Muscle of leg (tissue), 11 donors: ENCODE measurements around the gene FKBP1B. TPM values are rescaled to one million over a fixed set of nuclear protein-coding genes. Genes with fewer than 3 reads are reported as not detected.
A peak's percentile ranks its signal among the peaks of the same experiment; 100 is the strongest.

ENCODE experiments used
- DNase-seq: peaks from one replicate; pipeline ENCODE4 v3.0.0; 2013
- H3K27ac ChIP-seq: one replicate; pipeline ENCODE4 v1.5.1; 2013; ENCODE audit warnings: mild to moderate bottlenecking, low read length, control low read depth
- H3K27me3 ChIP-seq: one replicate; pipeline ENCODE4 v1.6.1; 2013; ENCODE audit warnings: low read length; ENCODE audit not compliant: control insufficient read depth, insufficient read depth
- H3K36me3 ChIP-seq: one replicate; pipeline ENCODE4 v1.6.1; 2013; ENCODE audit warnings: low read length; ENCODE audit not compliant: control insufficient read depth, insufficient read depth
- H3K4me1 ChIP-seq: one replicate; pipeline ENCODE4 v1.6.1; 2013; ENCODE audit warnings: low read length; ENCODE audit not compliant: control insufficient read depth, insufficient read depth
- H3K4me3 ChIP-seq: one replicate; pipeline ENCODE4 v1.5.1; 2013; ENCODE audit warnings: low read length, control low read depth
- H3K9me3 ChIP-seq: replicated peaks from 2 replicates; pipeline ENCODE4 v1.6.1; 2013; ENCODE audit warnings: low read depth, low read length; ENCODE audit not compliant: control insufficient read depth
- WGBS: methylation state at CpG from one replicate; pipeline ENCODE4 v1.1.5; 2013; ENCODE audit warnings: missing lambda C conversion rate; ENCODE audit not compliant: insufficient coverage; 5-methylcytosine and 5-hydroxymethylcytosine counted together
- polyA plus RNA-seq, 8 donors: library from polyadenylated mRNA; unstranded; fragments of 120-200 nt; gene quantifications; one replicate each; pipeline versions ENCODE4 v1.2.1 to v1.2.3, GENCODE V29; 2013; ENCODE audit warnings: inconsistent platforms in 1 of 8, low replicate concordance in 1 of 8; ENCODE audit not compliant: insufficient read length in 8 of 8, insufficient read depth in 1 of 8
- total RNA-seq: library from RNA; stranded (reverse); fragments of 120-200 nt; gene quantifications from one replicate; pipeline ENCODE4 v1.2.4, GENCODE V29; 2013

FKBP1B gene
- total and polyA plus RNA-seq, 9 donors: 2.1 to 4.5 (median 3.2) TPM

- WGBS: 70% methylated on average over 3 of the region's 4 CpGs
- Histone ChIP-seq H3K4me3 (no peak overlapping the region), H3K4me1 (no peaks in the 10 kb centered on the region), H3K27me3 (no peaks in the 10 kb centered on the region), H3K36me3 (no peaks in the 10 kb centered on the region), H3K27ac (no peak overlapping the region), H3K9me3 (no peaks in the 10 kb centered on the region)
- DNase-seq: no peak
Observed at GRCh38 chr2:24058564-24059271, 9.2 kb downstream of the FKBP1B start.

- Histone ChIP-seq H3K4me3 (no peak overlapping the region), H3K27me3 (no peaks in the 10 kb centered on the region), H3K9me3 (no peaks in the 10 kb centered on the region), H3K36me3 (peaks cover 24% of the 10 kb centered on the region), H3K27ac (no peak overlapping the region), H3K4me1 (no peaks in the 10 kb centered on the region)
- DNase-seq: no peak
- 57% methylated on average over 1 of the region's 2 CpGs for WGBS
Observed at GRCh38 chr2:24065341-24065740, 15.8 kb downstream of the FKBP1B start.

- Histone ChIP-seq H3K36me3 (peaks cover 42% of the 10 kb centered on the region), H3K27me3 (no peaks in the 10 kb centered on the region), H3K9me3 (no peaks in the 10 kb centered on the region), H3K27ac (no peak overlapping the region), H3K4me1 (peaks cover 8% of the 10 kb centered on the region), H3K4me3 (no peak overlapping the region)
- 100% methylated on average over 1 of the region's 4 CpGs for WGBS
- no peak for DNase-seq
Observed at GRCh38 chr2:24072259-24072658, 22.7 kb downstream of the FKBP1B start.

GRCh38 chr2:24073816-24074215 is 24.3 kb downstream of the FKBP1B start:
- peaks cover 43% of the 10 kb centered on the region for H3K36me3 ChIP-seq
- H3K27ac ChIP-seq: no peak overlapping the region
- no peak overlapping the region for H3K4me3 ChIP-seq
- no peaks in the 10 kb centered on the region for H3K27me3 ChIP-seq
- WGBS: no CpG with 5 or more reads among the region's 6 CpGs
- H3K4me1 ChIP-seq: peaks cover 10% of the 10 kb centered on the region
- DNase-seq: no peak
- H3K9me3 ChIP-seq: no peaks in the 10 kb centered on the region

- H3K27ac ChIP-seq: no peak overlapping the region
- H3K36me3 ChIP-seq: peaks cover 39% of the 10 kb centered on the region
- peak overlapping the region; percentile 89 for H3K4me3 ChIP-seq
- no CpG with 5 or more reads among the region's 5 CpGs for WGBS
- no peak for DNase-seq
- H3K9me3 ChIP-seq: no peaks in the 10 kb centered on the region
- H3K4me1 ChIP-seq: peaks cover 12% of the 10 kb centered on the region
- no peaks in the 10 kb centered on the region for H3K27me3 ChIP-seq
Observed at GRCh38 chr2:24075259-24075658, 25.7 kb downstream of the FKBP1B start.

GRCh38 chr2:24075915-24076848 is 26.6 kb downstream of the FKBP1B start, which contains the start of gene SF3B6:
SF3B6 (minus strand) TSS chr2:24076326; CDS start chr2:24076229, 97 bp downstream.
- H3K4me1 ChIP-seq: peaks cover 17% of the 10 kb centered on the region
- H3K4me3 ChIP-seq: peak within 1 kb of the TSS; percentile 89
- peak within 1 kb of the TSS; percentile 94 for H3K27ac ChIP-seq
- DNase-seq: peak; percentile 99
- peaks cover 42% of the 10 kb centered on the region for H3K36me3 ChIP-seq
- WGBS: under 1% methylated on average over 60 of the region's 64 CpGs
- no peaks in the 10 kb centered on the region for H3K27me3 ChIP-seq
- H3K9me3 ChIP-seq: no peaks in the 10 kb centered on the region

GRCh38 chr2:24076849-24077534 is 27.5 kb downstream of the FKBP1B start:
- H3K36me3 ChIP-seq: peaks cover 39% of the 10 kb centered on the region
- H3K4me1 ChIP-seq: peaks cover 21% of the 10 kb centered on the region
- DNase-seq: peak; percentile 44
- no peaks in the 10 kb centered on the region for H3K9me3 ChIP-seq
- peak overlapping the region; percentile 89 for H3K4me3 ChIP-seq
- WGBS: 11% methylated on average over 36 of the region's 41 CpGs
- H3K27me3 ChIP-seq: no peaks in the 10 kb centered on the region
- peak overlapping the region; percentile 94 for H3K27ac ChIP-seq

GRCh38 chr2:24077535-24077877 is 28.0 kb downstream of the FKBP1B start:
- DNase-seq: no peak
- H3K4me3 ChIP-seq: peak overlapping the region; percentile 89
- no peaks in the 10 kb centered on the region for H3K27me3 ChIP-seq
- peak overlapping the region; percentile 94 for H3K27ac ChIP-seq
- H3K9me3 ChIP-seq: no peaks in the 10 kb centered on the region
- H3K36me3 ChIP-seq: peaks cover 40% of the 10 kb centered on the region
- WGBS: 11% methylated on average over 6 of the region's 9 CpGs
- peaks cover 23% of the 10 kb centered on the region for H3K4me1 ChIP-seq

- WGBS: no CpG with 5 or more reads among the region's 2 CpGs
- Histone ChIP-seq H3K27me3 (no peaks in the 10 kb centered on the region), H3K9me3 (no peaks in the 10 kb centered on the region), H3K4me3 (no peak overlapping the region), H3K36me3 (peaks cover 39% of the 10 kb centered on the region), H3K4me1 (peaks cover 26% of the 10 kb centered on the region), H3K27ac (no peak overlapping the region)
- DNase-seq: no peak
Observed at GRCh38 chr2:24077879-24078278, 28.3 kb downstream of the FKBP1B start.

- peak; percentile 77 for DNase-seq
Observed at GRCh38 chr2:24080701-24081100, 31.2 kb downstream of the FKBP1B start.

More at GRCh38 chr2:24080701-24081100, 31.2 kb downstream of the FKBP1B start:
- 27% methylated on average over 2 of the region's 2 CpGs for WGBS
- Histone ChIP-seq H3K4me3 (no peak overlapping the region), H3K4me1 (peaks cover 36% of the 10 kb centered on the region), H3K9me3 (no peaks in the 10 kb centered on the region), H3K27ac (peak overlapping the region; percentile 85), H3K36me3 (peaks cover 35% of the 10 kb centered on the region), H3K27me3 (no peaks in the 10 kb centered on the region)
